ENCODE data around the gene CCL15. TPM values are rescaled to one million over a fixed set of nuclear protein-coding genes. Genes with fewer than 3 reads are reported as not detected.

CCL15 gene
- total and polyA plus RNA-seq, 2 of the 13 experiments (the other 11 are each of a cell fraction or from before 2014, with no cell fraction given) = 29.2 to 45.9 TPM

GRCh38 chr17:36000732-36001109 is 632 bp downstream of the CCL15 start (continued):
- TF ChIP-seq CREM (IDR thresholded peaks at IDR 0.05) = peak; percentile 62; the same call in 1 of the 2 replicates
- no peak for TF ChIP-seq CREM (CRISPR knock-in tag; IDR thresholded peaks at IDR 0.05)
- TF ChIP-seq RXRA (CRISPR knock-in tag; IDR thresholded peaks at IDR 0.05) = peak; percentile 93; the same call in 1 of the 2 replicates
- TF ChIP-seq BORCS8-MEF2B (CRISPR knock-in tag; IDR thresholded peaks at IDR 0.05) = no peak
- TF ChIP-seq YEATS4 (CRISPR knock-in tag; IDR thresholded peaks at IDR 0.05; ENCODE audit: borderline replicate concordance) = no peak
- TF ChIP-seq ARID4A (CRISPR knock-in tag; IDR thresholded peaks at IDR 0.05; ENCODE audit: borderline replicate concordance) = peak; percentile 34; the same call in 1 of the 2 replicates
- TF ChIP-seq BHLHE40 (IDR thresholded peaks at IDR 0.05; ENCODE audit: low read length) = peak; percentile 85
- TF ChIP-seq TRIM22 (IDR thresholded peaks at IDR 0.05) = no peak
- 0 out of 4 replicates have a peak, but pooled peaks of 1 of the 2 experiments have one; percentile 18 for TF ChIP-seq POLR2A (IDR thresholded peaks at IDR 0.05; ENCODE audit: insufficient read depth in 1 of 2, low read depth in 2 of 2, low read length in 2 of 2)
- no peak for TF ChIP-seq CAMTA2 (CRISPR knock-in tag; IDR thresholded peaks at IDR 0.05; ENCODE audit: borderline replicate concordance)
- no peak for TF ChIP-seq SIN3A (IDR thresholded peaks at IDR 0.05; ENCODE audit: borderline replicate concordance, low read depth, low read length)
- TF ChIP-seq SNAPC5 (CRISPR knock-in tag; IDR thresholded peaks at IDR 0.05; ENCODE audit: borderline replicate concordance) = no peak
- no peak for TF ChIP-seq ZSCAN31 (CRISPR knock-in tag; IDR thresholded peaks at IDR 0.05; ENCODE audit: low read depth)
- no peak for TF ChIP-seq DRAP1 (CRISPR knock-in tag; IDR thresholded peaks at IDR 0.05)
- TF ChIP-seq ZNF747 (CRISPR knock-in tag; IDR thresholded peaks at IDR 0.05; ENCODE audit: borderline replicate concordance) = no peak
- no peak for TF ChIP-seq ZNF296 (CRISPR knock-in tag; conservative IDR thresholded peaks at IDR 0.05)
- no peak for TF ChIP-seq ZNF768 (CRISPR knock-in tag; IDR thresholded peaks at IDR 0.05)
- TF ChIP-seq ZBTB34 (CRISPR knock-in tag; IDR thresholded peaks at IDR 0.05) = no peak
- TF ChIP-seq ZNF280D (CRISPR knock-in tag; IDR thresholded peaks at IDR 0.05) = no peak
- no peak for TF ChIP-seq TOPORS (CRISPR knock-in tag; IDR thresholded peaks at IDR 0.05)
- TF ChIP-seq FOXC1 (CRISPR knock-in tag; IDR thresholded peaks at IDR 0.05; ENCODE audit: borderline replicate concordance) = no peak
